ENCODE results near the gene EDIL3.

The EDIL3 gene

DNA sequence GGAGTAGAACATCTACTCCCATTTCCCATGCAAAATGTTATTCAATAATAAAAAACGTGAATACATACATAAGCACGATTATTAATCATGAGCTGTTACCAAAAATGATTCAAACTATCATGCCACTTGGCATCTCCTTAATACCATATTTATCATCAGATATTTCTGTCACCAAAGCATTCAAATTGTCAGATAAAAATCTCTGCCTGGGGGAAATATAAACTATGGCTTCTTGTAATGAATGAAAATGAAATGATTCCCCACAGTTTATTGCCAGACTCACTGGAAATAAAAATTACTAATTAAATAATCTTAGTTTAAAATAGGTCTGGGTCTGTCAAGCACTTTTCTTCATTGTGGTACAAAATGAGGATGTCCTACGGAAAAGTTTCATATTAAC is 265.4 kb downstream of the EDIL3 start:
- no peak for DNase-seq (ENCODE audit: extremely low read depth, insufficient read length)
- no peaks in the 10 kb centered on the region for H3K36me3 ChIP-seq (ENCODE audit: control insufficient read depth, insufficient read depth, low read length)
- no peak overlapping the region for H3K4me3 ChIP-seq (replicated peaks; ENCODE audit: low read depth, low read length)
- no peak for TF ChIP-seq CTCF (IDR thresholded peaks at IDR 0.05; ENCODE audit: insufficient read depth, low read length, poor library complexity, severe bottlenecking)
- no peaks in the 10 kb centered on the region for H3K27me3 ChIP-seq (replicated peaks; ENCODE audit: control insufficient read depth, insufficient read depth, low read length)

- Histone ChIP-seq H3K4me3 (replicated peaks; ENCODE audit: low read depth, low read length) (no peak overlapping the region), H3K36me3 (ENCODE audit: control insufficient read depth, insufficient read depth, low read length) (no peaks in the 10 kb centered on the region), H3K27me3 (replicated peaks; ENCODE audit: control insufficient read depth, insufficient read depth, low read length) (no peaks in the 10 kb centered on the region)
- TF ChIP-seq CTCF (IDR thresholded peaks at IDR 0.05; ENCODE audit: insufficient read depth, low read length, poor library complexity, severe bottlenecking) = no peak
- no peak for DNase-seq (ENCODE audit: extremely low read depth, insufficient read length)
Measured at GRCh38 chr5:84118551-84118950, 266.1 kb downstream of the EDIL3 start.

GRCh38 chr5:84115727-84116126 is 269.0 kb downstream of the EDIL3 start:
- H3K27me3 ChIP-seq (replicated peaks; ENCODE audit: control insufficient read depth, insufficient read depth, low read length) = no peaks in the 10 kb centered on the region
- no peak overlapping the region for H3K4me3 ChIP-seq (replicated peaks; ENCODE audit: low read depth, low read length)
- DNase-seq (ENCODE audit: extremely low read depth, insufficient read length) = no peak
- no peaks in the 10 kb centered on the region for H3K36me3 ChIP-seq (ENCODE audit: control insufficient read depth, insufficient read depth, low read length)
- no peak for TF ChIP-seq CTCF (IDR thresholded peaks at IDR 0.05; ENCODE audit: insufficient read depth, low read length, poor library complexity, severe bottlenecking)

- no peak for TF ChIP-seq CTCF (IDR thresholded peaks at IDR 0.05; ENCODE audit: insufficient read depth, low read length, poor library complexity, severe bottlenecking)
- Histone ChIP-seq H3K27me3 (replicated peaks; ENCODE audit: control insufficient read depth, insufficient read depth, low read length) (no peaks in the 10 kb centered on the region), H3K4me3 (replicated peaks; ENCODE audit: low read depth, low read length) (no peak overlapping the region), H3K36me3 (ENCODE audit: control insufficient read depth, insufficient read depth, low read length) (no peaks in the 10 kb centered on the region)
- DNase-seq (ENCODE audit: extremely low read depth, insufficient read length) = no peak
Measured at GRCh38 chr5:84113246-84114105, 271.2 kb downstream of the EDIL3 start.

DNA sequence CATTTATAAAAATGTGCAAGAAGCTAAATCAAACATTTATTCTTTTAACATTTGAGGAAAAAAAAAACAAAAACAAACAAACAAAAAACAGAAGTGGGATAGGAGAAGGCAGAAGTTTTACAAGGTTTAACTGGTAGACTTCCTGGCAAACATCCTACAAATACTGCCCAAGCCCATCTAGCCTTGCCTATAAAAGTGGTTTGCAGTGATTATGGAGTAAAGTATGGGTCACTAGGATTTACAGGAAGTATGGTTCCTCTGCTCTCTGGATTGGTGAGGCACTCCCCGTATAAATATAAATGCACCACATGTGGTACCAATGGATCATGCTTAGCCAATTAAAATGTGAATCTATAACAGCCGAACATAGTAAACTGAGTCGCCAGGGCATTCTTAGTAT is 291.9 kb downstream of the EDIL3 start:
- TF ChIP-seq CTCF (IDR thresholded peaks at IDR 0.05; ENCODE audit: insufficient read depth, low read length, poor library complexity, severe bottlenecking) = no peak
- no peak for DNase-seq (ENCODE audit: extremely low read depth, insufficient read length)
- Histone ChIP-seq H3K4me3 (replicated peaks; ENCODE audit: low read depth, low read length) (no peak overlapping the region), H3K36me3 (ENCODE audit: control insufficient read depth, insufficient read depth, low read length) (no peaks in the 10 kb centered on the region), H3K27me3 (replicated peaks; ENCODE audit: control insufficient read depth, insufficient read depth, low read length) (no peaks in the 10 kb centered on the region)

Data from GM06990 (cell line).